PC-9 (cell line): Measurements from ENCODE around the gene STK10.

Source experiments
- CTCF ChIP-seq: fragments of 200-600 bp; sonication (generic); conservative IDR thresholded peaks from 2 replicates; pipeline ENCODE4 v1.6.1; 2017; ENCODE audit warnings: mixed run types, antibody characterized with exemption, mild to moderate bottlenecking, moderate library complexity
- EZH2 ChIP-seq: fragments of 200-600 bp; sonication (generic); IDR thresholded peaks from 2 replicates; pipeline ENCODE4 v1.8.0; 2017; ENCODE audit warnings: antibody characterized with exemption, low read depth

GRCh38 chr5:172104801-172105701 lies 83.0 kb downstream of the STK10 start:
- TF ChIP-seq CTCF, result no peak
- TF ChIP-seq EZH2, result no peak
